OCI-LY7 (cell line): ENCODE results near the gene MRPL23. TPM values are rescaled to one million over a fixed set of nuclear protein-coding genes. Genes with fewer than 3 reads are reported as not detected.

Experiments used
- BruUV-seq: library from RNA; stranded (reverse); fragments of 400-500 nt; replicated peaks from 2 replicates; lab custom pipeline; 2021; lab: Mats Ljungman, UMichigan
- CTCF ChIA-PET: fragments of 300-600 bp; sonication (Branson Sonifier 250); formaldehyde crosslinking; loops from one replicate; lab custom pipeline; 2022; ENCODE audit warnings: antibody characterized with exemption; ENCODE audit not compliant: unreplicated experiment; lab: Charles Lee
- POLR2A ChIA-PET: fragments of 300-600 bp; sonication (Branson Sonifier 250); formaldehyde crosslinking; loops from one replicate; lab custom pipeline; 2022; ENCODE audit warnings: antibody characterized with exemption; lab: Charles Lee
- DNase-seq: peaks from one replicate; pipeline ENCODE4 v3.0.0-alpha.2; 2015; ENCODE audit warnings: low spot score
- H2AFZ ChIP-seq: fragments of 200-600 bp; sonication (generic), shearing (Covaris generic); 2 replicates; pipeline ENCODE4 v1.6.1; 2014; ENCODE audit warnings: mild to moderate bottlenecking, antibody characterized with exemption, low read length, moderate library complexity
- H3K27ac ChIP-seq: fragments of 200-600 bp; sonication (generic); 2 replicates; pipeline ENCODE4 v1.5.1; 2014; ENCODE audit warnings: mixed run types, low read depth, mild to moderate bottlenecking, moderate library complexity, low read length, inconsistent platforms; ENCODE audit not compliant: poor library complexity, severe bottlenecking
- H3K36me3 ChIP-seq: fragments of 200-600 bp; sonication (generic); 2 replicates; pipeline ENCODE4 v1.6.1; 2014; ENCODE audit warnings: mild to moderate bottlenecking, antibody characterized with exemption, low read length, moderate library complexity, mixed read lengths; ENCODE audit not compliant: insufficient read depth
- H3K4me1 ChIP-seq: fragments of 200-600 bp; sonication (generic); 2 replicates; pipeline ENCODE4 v1.5.1; 2014; ENCODE audit warnings: mild to moderate bottlenecking, low read length; ENCODE audit not compliant: insufficient read depth, poor library complexity, severe bottlenecking
- H3K4me2 ChIP-seq: fragments of 200-600 bp; sonication (generic); 2 replicates; pipeline ENCODE4 v1.6.1; 2014; ENCODE audit warnings: mild to moderate bottlenecking, low read length
- H3K4me3 ChIP-seq: fragments of 200-600 bp; sonication (generic); 2 replicates; pipeline ENCODE4 v1.5.1; 2014; ENCODE audit warnings: mild to moderate bottlenecking, low read depth, low read length; ENCODE audit not compliant: poor library complexity, severe bottlenecking
- H3K79me2 ChIP-seq: fragments of 200-600 bp; sonication (generic); 2 replicates; pipeline ENCODE4 v1.6.1; 2016; ENCODE audit warnings: low read depth, mild to moderate bottlenecking, low read length, moderate library complexity, mixed read lengths; ENCODE audit not compliant: insufficient read depth
- H3K9me2 ChIP-seq: fragments of 200-600 bp; sonication (generic); 2 replicates; pipeline ENCODE4 v1.6.1; 2016; ENCODE audit warnings: mild to moderate bottlenecking, low read length, mixed read lengths; ENCODE audit not compliant: insufficient read depth
- H3K9me3 ChIP-seq: fragments of 200-600 bp; sonication (generic); 2 replicates; pipeline ENCODE4 v1.6.1; 2014; ENCODE audit warnings: mild to moderate bottlenecking, mixed run types, low read length, mixed read lengths
- H4K20me1 ChIP-seq: fragments of 200-600 bp; sonication (generic); 2 replicates; pipeline ENCODE4 v1.6.1; 2014; ENCODE audit warnings: mild to moderate bottlenecking, antibody characterized with exemption, low read length, moderate library complexity, mixed read lengths; ENCODE audit not compliant: insufficient read depth
- CTCF ChIP-seq: fragments of 200-600 bp; sonication (generic); conservative IDR thresholded peaks from 2 replicates; pipeline ENCODE4 v1.5.1; 2014; ENCODE audit warnings: mild to moderate bottlenecking, antibody characterized with exemption, low read length, moderate library complexity, mixed read lengths
- EZH2phosphoT487 ChIP-seq: fragments of 200-600 bp; sonication (generic); IDR thresholded peaks from 2 replicates; pipeline ENCODE4 v1.6.1; 2018; ENCODE audit warnings: low read depth, borderline replicate concordance, mild to moderate bottlenecking, mixed run types, antibody characterized with exemption, low read length, moderate library complexity, mixed read lengths
- intact Hi-C: fragments of 100-400 bp; cut with micrococcal nuclease; formaldehyde crosslinking; loops from one replicate; pipeline ENCODE4 v1.10.0; 2022; ENCODE audit not compliant: unreplicated experiment
- total RNA-seq, 2 experiments: library from RNA; depleted of rRNA in 1 of 2; stranded (reverse); fragments of >200 nt in 1 of 2; shearing (Covaris generic) in 1 of 2; gene quantifications; 2 replicates each; pipeline ENCODE4 v1.2.3, GENCODE V29; 2014 to 2022

Gene MRPL23
- total RNA-seq, 2 experiments from 2014 or later: 131 to 149 TPM

DNA sequence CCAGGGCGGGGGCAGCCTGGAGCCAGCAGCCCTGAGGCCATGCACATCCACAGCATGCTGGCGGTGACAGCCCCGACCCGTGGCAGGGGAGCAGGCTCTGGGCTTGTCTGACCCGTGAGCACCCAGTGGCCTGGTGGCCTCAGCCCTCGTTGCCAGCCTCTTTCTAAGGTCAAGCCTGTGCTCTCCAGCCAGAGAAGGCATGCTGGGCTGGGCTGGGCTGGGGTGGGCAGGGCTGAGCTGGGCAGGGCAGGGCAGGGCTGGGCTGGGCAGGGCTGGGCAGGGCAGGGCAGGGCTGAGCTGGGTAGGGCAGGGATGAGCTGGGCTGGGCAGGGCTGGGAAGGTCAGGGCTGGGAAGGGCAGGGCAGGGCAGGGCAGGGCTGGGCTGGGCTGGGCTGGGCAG, 39.9 kb downstream of the MRPL23 start:
- no peak for TF ChIP-seq CTCF
- no peak for TF ChIP-seq EZH2phosphoT487
- Histone ChIP-seq H2AFZ (no peak overlapping the region), H4K20me1 (no peaks in the 10 kb centered on the region), H3K36me3 (no peaks in the 10 kb centered on the region), H3K9me3 (no peaks in the 10 kb centered on the region), H3K4me3 (no peak overlapping the region), H3K4me1 (no peaks in the 10 kb centered on the region), H3K79me2 (no peaks in the 10 kb centered on the region), H3K9me2 (no peaks in the 10 kb centered on the region), H3K4me2 (no peak overlapping the region), H3K27ac (no peak overlapping the region)
- no peak for DNase-seq
- intact Hi-C loops: no loop called here
- CTCF ChIA-PET: no interaction called here
- no TSS peak for BruUV-seq
- POLR2A ChIA-PET: no interaction called here

DNA sequence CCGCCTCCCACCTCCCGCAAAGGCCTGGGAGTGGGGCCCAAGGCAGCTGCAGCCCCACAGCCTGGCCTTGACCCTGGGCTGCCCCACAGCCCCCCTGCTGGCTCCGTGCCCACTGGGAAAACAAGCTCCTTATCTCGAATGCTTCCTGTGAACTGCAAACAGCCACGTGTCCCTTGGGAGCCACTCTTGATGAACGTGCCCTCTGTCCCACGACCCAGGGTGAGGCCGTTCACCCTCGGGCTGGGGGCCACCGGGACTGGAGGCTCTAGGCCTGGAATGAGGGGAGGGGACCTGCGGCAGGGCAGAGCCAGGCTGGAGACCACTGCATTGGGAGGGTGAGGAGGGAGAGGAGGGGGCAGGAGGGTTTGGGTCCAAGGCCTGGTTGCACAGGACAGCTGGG, 41.0 kb downstream of the MRPL23 start:
- no peak for TF ChIP-seq EZH2phosphoT487
- no peak for TF ChIP-seq CTCF
- intact Hi-C loops: no loop called here
- Histone ChIP-seq H4K20me1 (no peaks in the 10 kb centered on the region), H3K4me1 (no peaks in the 10 kb centered on the region), H3K4me3 (no peak overlapping the region), H3K36me3 (no peaks in the 10 kb centered on the region), H3K9me2 (no peaks in the 10 kb centered on the region), H3K4me2 (no peak overlapping the region), H3K9me3 (no peaks in the 10 kb centered on the region), H3K79me2 (no peaks in the 10 kb centered on the region), H2AFZ (no peak overlapping the region), H3K27ac (no peak overlapping the region)
- CTCF ChIA-PET: no interaction called here
- no peak for DNase-seq
- POLR2A ChIA-PET: no interaction called here
- BruUV-seq: no TSS peak

DNA sequence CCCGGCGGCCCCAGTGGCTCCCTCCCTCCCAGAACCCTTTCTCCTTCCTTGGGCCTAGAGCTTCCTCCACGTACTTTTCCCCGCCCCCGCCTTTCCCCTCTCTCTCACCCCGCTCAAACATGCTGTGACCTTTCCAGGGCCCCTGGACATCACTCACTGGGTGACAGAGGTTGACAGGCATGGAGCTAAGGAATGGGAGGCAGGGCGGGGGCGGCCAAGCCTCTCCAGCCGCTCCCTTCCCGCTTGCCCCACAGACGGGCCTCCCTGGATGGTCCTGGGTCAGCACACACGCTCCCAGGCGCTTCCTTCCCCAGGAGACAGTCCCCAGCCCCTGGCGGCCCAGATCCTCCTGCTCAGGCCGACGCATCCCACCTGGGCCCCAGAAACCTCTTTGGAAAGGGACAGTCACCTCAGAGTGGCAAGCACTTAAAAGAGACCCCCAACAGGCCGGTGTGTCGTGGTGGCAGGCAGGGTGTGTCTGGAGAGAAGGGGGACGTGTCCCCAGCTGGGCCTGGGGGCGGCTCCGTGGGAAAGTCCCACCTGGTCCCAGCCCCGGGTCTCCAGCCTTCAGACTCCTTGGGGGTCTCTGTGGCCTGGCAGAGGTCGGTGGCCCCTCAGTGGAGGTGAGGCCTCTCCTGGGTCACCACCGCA, 41.7 kb downstream of the MRPL23 start:
- no peak overlapping the region for H3K4me3 ChIP-seq
- no peaks in the 10 kb centered on the region for H3K4me1 ChIP-seq
- no peak for DNase-seq
- ChIA-PET POLR2A (no interaction called here), CTCF (no interaction called here)
- no peaks in the 10 kb centered on the region for H3K79me2 ChIP-seq
- H3K9me3 ChIP-seq: no peaks in the 10 kb centered on the region
- no peak overlapping the region for H3K27ac ChIP-seq
- TF ChIP-seq EZH2phosphoT487: no peak
- no peak for TF ChIP-seq CTCF
- no peaks in the 10 kb centered on the region for H4K20me1 ChIP-seq
- no peaks in the 10 kb centered on the region for H3K36me3 ChIP-seq
- H3K9me2 ChIP-seq: no peaks in the 10 kb centered on the region
- no peak overlapping the region for H2AFZ ChIP-seq
- intact Hi-C loops: no loop called here
- H3K4me2 ChIP-seq: no peak overlapping the region
- BruUV-seq: no TSS peak
